ENCODE measurements around the gene LASP1NB.

The LASP1NB gene

DNA sequence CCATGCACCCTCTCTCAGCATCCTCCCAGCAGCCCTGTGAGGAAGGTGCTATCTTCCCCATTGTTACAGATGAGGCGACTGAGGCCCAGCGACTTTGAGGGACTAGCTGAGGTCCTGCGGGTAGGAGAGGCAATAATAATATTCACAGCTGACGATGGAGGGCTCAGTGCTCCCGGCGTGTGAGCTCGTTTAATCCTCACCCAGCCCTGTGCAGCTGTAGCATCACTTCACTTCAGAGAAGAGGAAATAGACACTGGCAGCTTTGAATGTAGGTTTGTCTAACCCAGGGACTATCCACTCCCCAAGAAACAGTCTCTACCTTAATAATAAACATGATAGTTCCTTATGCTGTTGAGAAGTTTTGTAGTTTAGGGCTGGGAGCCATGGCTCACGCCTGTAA is 34.0 kb upstream of the LASP1NB start:
- Histone ChIP-seq H3K4me3 (ENCODE audit: low read depth in 1 of 3, low read length in 3 of 3) (no peak overlapping the region), H3K9me3 (ENCODE audit: control insufficient read depth in 4 of 4, low read length in 3 of 4) (no peaks in the 10 kb centered on the region), H3K9ac (ENCODE audit: low read depth in 1 of 2, low read length in 2 of 2) (no peak overlapping the region), H3K4me1 (ENCODE audit: control insufficient read depth in 4 of 4, insufficient read depth in 4 of 4, low read length in 3 of 4) (peaks cover 24 to 46% (median 36%) of the 10 kb centered on the region in 4 donors), H3K27ac (ENCODE audit: low read depth in 1 of 2, low read length in 2 of 2) (no peak overlapping the region), H3K36me3 (ENCODE audit: control insufficient read depth in 4 of 4, insufficient read depth in 3 of 4, low read depth in 1 of 4, low read length in 3 of 4) (peaks cover 7 to 19% (median 14%) of the 10 kb centered on the region in 4 donors), H3K27me3 (ENCODE audit: control insufficient read depth in 4 of 4, insufficient read depth in 4 of 4, low read length in 3 of 4) (no peaks in the 10 kb centered on the region)
- WGBS: 85% methylated on average over 8 of the region's 8 CpGs
- TF ChIP-seq, protein P1, sequence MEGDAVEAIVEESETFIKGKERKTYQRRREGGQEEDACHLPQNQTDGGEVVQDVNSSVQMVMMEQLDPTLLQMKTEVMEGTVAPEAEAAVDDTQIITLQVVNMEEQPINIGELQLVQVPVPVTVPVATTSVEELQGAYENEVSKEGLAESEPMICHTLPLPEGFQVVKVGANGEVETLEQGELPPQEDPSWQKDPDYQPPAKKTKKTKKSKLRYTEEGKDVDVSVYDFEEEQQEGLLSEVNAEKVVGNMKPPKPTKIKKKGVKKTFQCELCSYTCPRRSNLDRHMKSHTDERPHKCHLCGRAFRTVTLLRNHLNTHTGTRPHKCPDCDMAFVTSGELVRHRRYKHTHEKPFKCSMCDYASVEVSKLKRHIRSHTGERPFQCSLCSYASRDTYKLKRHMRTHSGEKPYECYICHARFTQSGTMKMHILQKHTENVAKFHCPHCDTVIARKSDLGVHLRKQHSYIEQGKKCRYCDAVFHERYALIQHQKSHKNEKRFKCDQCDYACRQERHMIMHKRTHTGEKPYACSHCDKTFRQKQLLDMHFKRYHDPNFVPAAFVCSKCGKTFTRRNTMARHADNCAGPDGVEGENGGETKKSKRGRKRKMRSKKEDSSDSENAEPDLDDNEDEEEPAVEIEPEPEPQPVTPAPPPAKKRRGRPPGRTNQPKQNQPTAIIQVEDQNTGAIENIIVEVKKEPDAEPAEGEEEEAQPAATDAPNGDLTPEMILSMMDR (IDR thresholded peaks at IDR 0.05; ENCODE audit: low read depth, low read length, missing input control): no peak
- TF ChIP-seq NR2F2 (IDR thresholded peaks at IDR 0.05): no peak
- no peak for TF ChIP-seq TAF1 (conservative IDR thresholded peaks at IDR 0.05)
- no peak for TF ChIP-seq HNF4G (IDR thresholded peaks at IDR 0.05)
- TF ChIP-seq, protein P2, sequence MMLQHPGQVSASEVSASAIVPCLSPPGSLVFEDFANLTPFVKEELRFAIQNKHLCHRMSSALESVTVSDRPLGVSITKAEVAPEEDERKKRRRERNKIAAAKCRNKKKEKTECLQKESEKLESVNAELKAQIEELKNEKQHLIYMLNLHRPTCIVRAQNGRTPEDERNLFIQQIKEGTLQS (IDR thresholded peaks at IDR 0.05): no peak
- no peak for TF ChIP-seq HNF4A (conservative IDR thresholded peaks at IDR 0.05)
- DNase-seq (ENCODE audit: low spot score): no peak

DNA sequence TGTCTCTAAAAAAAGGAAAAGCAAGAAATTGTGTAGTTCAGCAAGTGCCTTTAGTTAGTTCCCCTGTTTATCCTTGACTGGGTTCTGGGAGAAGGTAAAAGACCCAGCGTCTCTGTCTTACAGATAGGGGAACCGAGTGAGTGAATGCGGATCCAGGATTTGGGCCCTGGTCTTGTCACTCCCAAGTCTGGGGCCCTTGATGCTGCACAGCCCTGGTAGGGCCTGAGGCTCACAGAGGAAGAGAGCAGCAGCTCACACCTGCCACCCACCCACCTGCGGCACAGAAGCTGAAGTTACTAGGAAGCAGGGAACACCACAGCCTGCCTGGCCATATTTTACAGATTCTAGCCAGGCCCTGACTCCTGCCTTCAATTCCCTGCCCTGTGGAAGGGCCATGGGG is 33.3 kb upstream of the LASP1NB start:
- Histone ChIP-seq H3K9ac (ENCODE audit: low read depth in 1 of 2, low read length in 2 of 2) (no peak overlapping the region), H3K27ac (ENCODE audit: low read depth in 1 of 2, low read length in 2 of 2) (no peak overlapping the region), H3K36me3 (ENCODE audit: control insufficient read depth in 4 of 4, insufficient read depth in 3 of 4, low read depth in 1 of 4, low read length in 3 of 4) (peaks cover 7 to 19% (median 14%) of the 10 kb centered on the region in 4 donors), H3K27me3 (ENCODE audit: control insufficient read depth in 4 of 4, insufficient read depth in 4 of 4, low read length in 3 of 4) (no peaks in the 10 kb centered on the region), H3K4me1 (ENCODE audit: control insufficient read depth in 4 of 4, insufficient read depth in 4 of 4, low read length in 3 of 4) (peaks cover 25 to 48% (median 37%) of the 10 kb centered on the region in 4 donors), H3K9me3 (ENCODE audit: control insufficient read depth in 4 of 4, low read length in 3 of 4) (no peaks in the 10 kb centered on the region), H3K4me3 (ENCODE audit: low read depth in 1 of 3, low read length in 3 of 3) (no peak overlapping the region)
- whole genome bisulfite sequencing: 84% methylated on average over 4 of the region's 4 CpGs
- DNase-seq (ENCODE audit: low spot score): no peak
- no peak for TF ChIP-seq RXRA (IDR thresholded peaks at IDR 0.05)
- no peak for TF ChIP-seq NR2F2 (IDR thresholded peaks at IDR 0.05)
- TF ChIP-seq GABPA (IDR thresholded peaks at IDR 0.05 in 1 of 2, conservative IDR thresholded peaks at IDR 0.05 in 1 of 2): no peak
- TF ChIP-seq SP1 (IDR thresholded peaks at IDR 0.05): no peak
- TF ChIP-seq HNF4G (IDR thresholded peaks at IDR 0.05): no peak
- TF ChIP-seq, protein P3, sequence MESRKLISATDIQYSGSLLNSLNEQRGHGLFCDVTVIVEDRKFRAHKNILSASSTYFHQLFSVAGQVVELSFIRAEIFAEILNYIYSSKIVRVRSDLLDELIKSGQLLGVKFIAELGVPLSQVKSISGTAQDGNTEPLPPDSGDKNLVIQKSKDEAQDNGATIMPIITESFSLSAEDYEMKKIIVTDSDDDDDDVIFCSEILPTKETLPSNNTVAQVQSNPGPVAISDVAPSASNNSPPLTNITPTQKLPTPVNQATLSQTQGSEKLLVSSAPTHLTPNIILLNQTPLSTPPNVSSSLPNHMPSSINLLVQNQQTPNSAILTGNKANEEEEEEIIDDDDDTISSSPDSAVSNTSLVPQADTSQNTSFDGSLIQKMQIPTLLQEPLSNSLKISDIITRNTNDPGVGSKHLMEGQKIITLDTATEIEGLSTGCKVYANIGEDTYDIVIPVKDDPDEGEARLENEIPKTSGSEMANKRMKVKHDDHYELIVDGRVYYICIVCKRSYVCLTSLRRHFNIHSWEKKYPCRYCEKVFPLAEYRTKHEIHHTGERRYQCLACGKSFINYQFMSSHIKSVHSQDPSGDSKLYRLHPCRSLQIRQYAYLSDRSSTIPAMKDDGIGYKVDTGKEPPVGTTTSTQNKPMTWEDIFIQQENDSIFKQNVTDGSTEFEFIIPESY (IDR thresholded peaks at IDR 0.05): no peak
- TF ChIP-seq, protein P4, sequence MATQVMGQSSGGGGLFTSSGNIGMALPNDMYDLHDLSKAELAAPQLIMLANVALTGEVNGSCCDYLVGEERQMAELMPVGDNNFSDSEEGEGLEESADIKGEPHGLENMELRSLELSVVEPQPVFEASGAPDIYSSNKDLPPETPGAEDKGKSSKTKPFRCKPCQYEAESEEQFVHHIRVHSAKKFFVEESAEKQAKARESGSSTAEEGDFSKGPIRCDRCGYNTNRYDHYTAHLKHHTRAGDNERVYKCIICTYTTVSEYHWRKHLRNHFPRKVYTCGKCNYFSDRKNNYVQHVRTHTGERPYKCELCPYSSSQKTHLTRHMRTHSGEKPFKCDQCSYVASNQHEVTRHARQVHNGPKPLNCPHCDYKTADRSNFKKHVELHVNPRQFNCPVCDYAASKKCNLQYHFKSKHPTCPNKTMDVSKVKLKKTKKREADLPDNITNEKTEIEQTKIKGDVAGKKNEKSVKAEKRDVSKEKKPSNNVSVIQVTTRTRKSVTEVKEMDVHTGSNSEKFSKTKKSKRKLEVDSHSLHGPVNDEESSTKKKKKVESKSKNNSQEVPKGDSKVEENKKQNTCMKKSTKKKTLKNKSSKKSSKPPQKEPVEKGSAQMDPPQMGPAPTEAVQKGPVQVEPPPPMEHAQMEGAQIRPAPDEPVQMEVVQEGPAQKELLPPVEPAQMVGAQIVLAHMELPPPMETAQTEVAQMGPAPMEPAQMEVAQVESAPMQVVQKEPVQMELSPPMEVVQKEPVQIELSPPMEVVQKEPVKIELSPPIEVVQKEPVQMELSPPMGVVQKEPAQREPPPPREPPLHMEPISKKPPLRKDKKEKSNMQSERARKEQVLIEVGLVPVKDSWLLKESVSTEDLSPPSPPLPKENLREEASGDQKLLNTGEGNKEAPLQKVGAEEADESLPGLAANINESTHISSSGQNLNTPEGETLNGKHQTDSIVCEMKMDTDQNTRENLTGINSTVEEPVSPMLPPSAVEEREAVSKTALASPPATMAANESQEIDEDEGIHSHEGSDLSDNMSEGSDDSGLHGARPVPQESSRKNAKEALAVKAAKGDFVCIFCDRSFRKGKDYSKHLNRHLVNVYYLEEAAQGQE (IDR thresholded peaks at IDR 0.05): no peak
- TF ChIP-seq YY1 (IDR thresholded peaks at IDR 0.05): no peak
- TF ChIP-seq TAF1 (conservative IDR thresholded peaks at IDR 0.05): no peak
- TF ChIP-seq JUND (IDR thresholded peaks at IDR 0.05): no peak
- TF ChIP-seq, protein P5, sequence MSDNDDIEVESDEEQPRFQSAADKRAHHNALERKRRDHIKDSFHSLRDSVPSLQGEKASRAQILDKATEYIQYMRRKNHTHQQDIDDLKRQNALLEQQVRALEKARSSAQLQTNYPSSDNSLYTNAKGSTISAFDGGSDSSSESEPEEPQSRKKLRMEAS (IDR thresholded peaks at IDR 0.05): no peak
- TF ChIP-seq EGR1 (IDR thresholded peaks at IDR 0.05; ENCODE audit: low read depth in 2 of 2): no peak
- TF ChIP-seq FOXA1 (IDR thresholded peaks at IDR 0.05): no peak
